ENCODE data around the gene KDM4B.
"Not testable (repeated sequence)": the region's sequence is repeated elsewhere in the genome, so short reads cannot be mapped to it uniquely, and the experiment has no call there.

The KDM4B gene

DNA sequence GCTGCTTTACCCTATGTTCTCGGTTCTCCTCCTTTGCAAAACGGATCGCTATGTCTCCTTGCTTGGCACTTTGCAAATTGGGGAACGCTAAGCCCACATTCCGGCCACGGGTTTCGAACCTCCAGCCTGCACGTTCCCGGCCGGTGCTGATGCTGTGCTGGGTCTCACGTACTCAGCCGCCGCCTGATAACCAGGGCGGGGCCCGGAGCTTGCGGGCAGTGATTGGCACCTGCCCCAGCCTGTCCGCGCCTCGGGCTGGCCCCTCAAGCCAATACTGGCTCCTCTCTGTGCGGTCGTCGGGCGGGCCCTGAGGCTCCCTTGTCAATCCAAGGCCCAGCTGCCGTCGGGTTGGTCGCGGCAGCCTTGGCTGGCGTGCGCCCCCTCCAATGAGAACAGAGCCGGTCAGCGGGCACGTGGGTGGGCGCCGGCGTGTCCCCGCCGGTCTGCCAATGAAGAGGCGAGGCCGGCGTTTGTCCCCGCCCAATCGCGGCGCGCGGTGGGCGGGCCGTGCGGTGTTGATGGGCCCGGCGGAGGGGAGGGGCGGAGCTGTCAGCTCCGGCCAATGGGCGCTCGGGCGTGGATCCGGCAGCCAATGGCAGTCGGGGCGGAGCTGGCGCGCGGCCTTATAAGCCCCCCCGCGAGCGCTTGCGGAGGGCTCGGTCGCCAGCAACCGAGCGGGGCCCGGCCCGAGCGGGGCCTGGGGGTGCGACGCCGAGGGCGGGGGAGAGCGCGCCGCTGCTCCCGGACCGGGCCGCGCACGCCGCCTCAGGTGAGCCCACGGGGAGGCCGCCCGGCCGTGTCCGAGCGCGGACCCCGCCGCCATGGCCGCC lies at the start of gene KDM4B:
TSS of gene KDM4B (plus strand) at position 652 of the 830 bp plus-strand sequence. CDS start 63,778 bp downstream, outside the sequence.
- DNase-seq (ENCODE audit: low read depth), result peak; percentile 98

DNA sequence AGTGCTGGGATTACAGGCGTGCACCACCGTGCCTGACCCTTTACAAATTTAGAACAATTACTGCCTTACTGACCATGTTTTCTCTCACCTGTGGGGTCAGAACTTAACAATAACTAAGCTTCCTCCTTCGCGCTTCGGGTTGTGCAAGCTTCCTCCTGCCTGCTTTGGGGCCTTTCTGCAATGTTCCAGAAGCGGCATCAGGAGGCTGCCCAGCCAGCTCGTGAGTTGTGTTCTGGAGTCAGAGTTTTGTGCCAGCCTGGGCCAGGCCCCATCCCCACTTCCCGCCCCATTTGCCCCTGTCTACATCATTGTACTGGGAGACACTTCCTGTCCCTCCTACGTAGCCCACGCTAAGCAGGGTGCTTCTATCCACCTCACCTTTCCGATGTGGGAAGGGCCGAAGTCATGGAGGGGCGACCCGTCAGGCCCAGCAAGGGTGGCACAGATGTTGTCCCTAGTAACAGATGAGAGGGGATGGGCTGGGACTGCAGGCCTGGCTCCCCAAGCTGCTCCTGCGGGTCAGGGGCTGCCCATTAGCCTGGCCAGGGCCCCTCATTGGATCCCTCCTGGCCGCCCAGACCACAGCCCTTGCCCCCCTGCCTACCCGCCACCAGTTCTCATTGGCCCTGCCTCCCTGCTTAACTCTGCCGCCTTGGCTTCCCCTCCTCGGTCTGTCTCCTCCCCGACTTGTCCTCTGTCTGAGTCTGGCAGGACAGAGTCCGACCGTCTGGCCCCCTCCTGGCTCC lies 46.2 kb upstream of the KDM4B start:
- DNase-seq (ENCODE audit: low read depth), result no peak

DNA sequence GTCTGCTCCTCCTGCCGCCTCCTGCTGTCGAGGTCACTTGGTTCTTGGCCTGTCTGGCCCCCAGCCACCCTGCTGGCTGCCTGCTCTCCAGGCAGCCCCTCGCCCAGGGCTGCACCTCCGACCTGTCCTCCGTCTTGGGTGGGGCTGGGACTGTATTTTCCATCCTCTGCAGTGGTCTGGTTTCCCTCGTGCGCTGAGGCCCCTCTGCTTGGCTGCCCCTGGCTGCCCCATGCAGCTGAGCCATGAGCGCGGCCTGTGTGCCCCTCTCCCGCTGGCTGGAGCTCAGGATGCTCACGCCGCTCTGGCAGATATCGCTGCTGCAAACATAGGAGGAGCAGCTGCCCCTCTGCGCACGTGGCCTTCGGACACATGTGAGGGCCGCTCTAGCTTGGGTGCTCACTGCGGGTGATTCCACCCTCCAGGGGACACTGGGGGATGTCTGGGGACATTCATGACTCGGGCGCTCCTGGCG lies 45.6 kb upstream of the KDM4B start:
- DNase-seq (ENCODE audit: low read depth), result no peak

DNA sequence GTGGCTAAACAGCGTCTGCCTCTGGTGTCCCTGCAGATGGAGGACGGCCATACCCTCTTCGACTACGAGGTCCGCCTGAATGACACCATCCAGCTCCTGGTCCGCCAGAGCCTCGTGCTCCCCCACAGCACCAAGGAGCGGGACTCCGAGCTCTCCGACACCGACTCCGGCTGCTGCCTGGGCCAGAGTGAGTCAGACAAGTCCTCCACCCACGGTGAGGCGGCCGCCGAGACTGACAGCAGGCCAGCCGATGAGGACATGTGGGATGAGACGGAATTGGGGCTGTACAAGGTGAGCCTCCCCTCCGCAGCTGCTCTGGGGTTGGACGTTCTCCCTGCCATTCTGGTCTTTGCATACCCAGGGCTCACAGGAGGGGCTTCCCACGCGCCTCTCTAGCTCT lies 39.7 kb upstream of the KDM4B start:
- no peak for DNase-seq (ENCODE audit: low read depth)

DNA sequence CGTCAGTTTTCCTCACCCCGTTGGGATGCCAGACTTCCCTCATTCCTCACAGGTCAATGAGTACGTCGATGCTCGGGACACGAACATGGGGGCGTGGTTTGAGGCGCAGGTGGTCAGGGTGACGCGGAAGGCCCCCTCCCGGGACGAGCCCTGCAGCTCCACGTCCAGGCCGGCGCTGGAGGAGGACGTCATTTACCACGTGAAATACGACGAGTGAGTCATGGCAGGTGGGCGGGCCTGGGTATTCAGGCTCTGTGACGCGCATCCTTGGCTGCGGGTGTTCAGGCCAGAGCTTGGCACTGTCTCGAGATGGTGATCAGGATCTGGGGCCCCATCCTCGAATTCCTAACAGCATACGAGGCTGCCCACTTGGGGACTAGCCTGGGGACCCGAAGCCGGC lies 38.2 kb upstream of the KDM4B start:
- no peak for DNase-seq (ENCODE audit: low read depth)

DNA sequence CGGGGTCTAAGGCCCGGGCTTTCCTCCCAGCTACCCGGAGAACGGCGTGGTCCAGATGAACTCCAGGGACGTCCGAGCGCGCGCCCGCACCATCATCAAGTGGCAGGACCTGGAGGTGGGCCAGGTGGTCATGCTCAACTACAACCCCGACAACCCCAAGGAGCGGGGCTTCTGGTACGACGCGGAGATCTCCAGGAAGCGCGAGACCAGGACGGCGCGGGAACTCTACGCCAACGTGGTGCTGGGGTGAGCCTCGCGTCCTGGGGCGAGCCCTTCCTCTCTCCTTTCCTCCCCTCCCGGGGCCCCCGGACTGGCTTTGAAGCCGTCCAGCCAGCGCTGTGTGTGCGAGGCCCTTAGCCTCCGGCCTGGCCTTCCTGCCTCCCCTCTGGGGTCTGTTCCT lies 36.2 kb upstream of the KDM4B start:
- no peak for DNase-seq (ENCODE audit: low read depth)

DNA sequence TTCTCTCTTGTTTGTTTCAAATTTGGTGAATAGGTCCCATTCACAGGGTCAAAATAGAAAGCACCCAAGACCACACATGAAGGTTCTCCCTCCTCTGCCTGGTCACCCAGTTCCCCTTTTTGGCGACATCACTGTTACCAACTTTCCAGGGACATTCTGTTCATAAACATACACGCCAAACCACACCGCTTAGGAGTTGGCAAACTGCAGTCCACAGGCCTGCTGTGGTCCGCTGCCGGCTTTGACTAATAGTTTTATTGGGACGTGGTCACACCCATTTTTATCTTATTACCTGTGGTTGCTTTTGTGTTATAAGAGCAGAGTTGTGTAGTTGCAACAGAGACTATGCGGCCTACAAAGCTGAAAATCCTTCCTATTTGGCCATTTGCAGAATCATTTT lies 35.4 kb upstream of the KDM4B start:
- no peak for DNase-seq (ENCODE audit: low read depth)

DNA sequence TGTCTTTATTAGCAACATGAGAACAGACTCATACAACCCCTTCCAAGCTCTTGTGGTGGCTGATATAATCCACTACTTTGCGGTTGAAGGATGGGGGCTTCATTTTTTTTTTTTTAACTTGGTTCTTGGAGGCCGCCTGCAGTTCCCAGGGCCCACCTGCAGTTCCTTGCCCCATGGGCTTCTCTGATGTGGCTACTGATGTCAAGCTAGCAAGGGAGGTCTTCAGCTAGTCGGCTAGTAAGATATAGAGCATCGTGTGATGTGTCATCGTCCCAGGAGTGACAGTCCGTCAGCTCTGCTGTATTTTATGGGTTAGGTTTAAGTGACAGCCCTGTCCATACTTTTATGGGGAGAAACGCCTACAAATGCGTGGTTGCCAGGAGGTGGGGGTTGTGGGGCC lies 33.5 kb upstream of the KDM4B start:
- DNase-seq (ENCODE audit: low read depth), result no peak

DNA sequence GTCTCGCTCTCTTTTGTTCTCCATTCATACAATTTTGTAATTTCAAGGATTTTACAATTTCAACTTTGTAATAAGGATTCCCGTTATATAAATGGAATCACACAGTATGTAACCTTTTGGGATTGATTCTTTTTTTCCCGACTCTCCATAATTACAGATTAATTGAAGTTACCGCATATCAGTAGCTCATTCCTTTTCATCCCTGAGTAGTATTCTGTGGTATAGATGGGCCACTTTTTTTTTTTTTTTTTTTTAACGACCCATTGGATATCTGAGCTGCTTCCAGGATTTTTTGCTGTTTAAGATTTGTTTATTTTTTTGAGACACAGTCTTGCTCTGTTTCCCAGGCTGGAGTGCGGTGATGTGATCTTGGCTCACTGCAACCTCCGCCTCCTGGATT lies 31.9 kb upstream of the KDM4B start:
- DNase-seq (ENCODE audit: low read depth), result no peak

DNA sequence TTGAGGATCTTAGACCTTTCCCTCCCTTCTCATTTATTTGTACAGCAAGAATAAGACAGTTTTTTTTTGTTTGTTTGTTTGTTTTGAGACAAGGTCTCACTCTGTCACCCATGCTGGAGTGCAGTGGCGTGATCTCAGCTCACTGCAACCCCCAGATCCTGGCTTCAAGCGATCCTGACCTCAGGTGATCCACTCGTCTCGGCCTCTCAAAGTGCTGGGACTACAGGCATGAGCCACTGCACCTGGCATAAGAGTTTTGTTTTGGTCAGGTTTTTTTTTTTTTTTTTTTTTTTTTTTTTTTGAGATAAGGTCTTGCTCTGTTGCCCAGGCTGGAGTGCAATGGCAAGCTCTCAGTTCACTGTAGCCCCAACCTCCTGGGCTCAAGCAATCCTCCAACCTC lies 30.5 kb upstream of the KDM4B start:
- not testable (repeated sequence) for DNase-seq (ENCODE audit: low read depth)

DNA sequence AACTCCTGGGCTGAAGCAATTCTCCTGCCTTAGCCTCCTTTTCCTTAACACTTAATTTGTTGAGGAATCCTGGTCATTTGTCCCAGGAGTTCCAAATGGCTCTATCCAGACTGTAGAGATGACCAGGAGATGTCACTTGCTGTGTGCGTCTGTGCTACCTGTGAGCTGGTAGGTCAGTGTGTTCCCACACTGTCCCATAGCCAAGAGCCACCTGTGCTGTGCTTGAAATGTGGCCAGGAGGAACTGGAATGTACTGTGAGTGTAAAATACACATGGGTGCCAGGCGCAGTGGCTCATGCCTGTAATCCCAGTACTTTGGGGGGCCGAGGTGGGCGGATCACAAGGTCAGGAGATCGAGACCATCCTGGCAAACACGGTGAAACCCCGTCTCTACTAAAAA lies 29.4 kb upstream of the KDM4B start:
- DNase-seq (ENCODE audit: low read depth), result no peak

DNA sequence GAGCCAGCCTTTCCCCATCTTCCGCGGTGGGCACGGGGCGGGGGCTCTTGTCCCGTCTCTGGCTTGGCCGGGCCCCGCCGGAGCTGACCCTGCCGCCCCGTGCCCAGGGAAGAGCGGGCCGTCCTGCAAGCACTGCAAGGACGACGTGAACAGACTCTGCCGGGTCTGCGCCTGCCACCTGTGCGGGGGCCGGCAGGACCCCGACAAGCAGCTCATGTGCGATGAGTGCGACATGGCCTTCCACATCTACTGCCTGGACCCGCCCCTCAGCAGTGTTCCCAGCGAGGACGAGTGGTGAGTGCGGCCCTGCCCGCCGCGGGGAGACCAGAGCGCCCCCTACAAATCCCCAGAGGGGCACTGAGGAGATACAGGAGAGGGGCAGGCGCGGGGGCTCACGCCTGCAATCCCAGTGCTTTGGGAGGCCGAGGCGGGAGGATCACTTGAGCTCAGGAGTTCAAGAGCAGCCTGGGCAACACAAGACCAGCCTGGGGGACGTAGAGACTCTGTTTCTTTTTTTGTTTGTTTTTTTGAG lies 27.2 kb upstream of the KDM4B start:
- not testable (repeated sequence) for DNase-seq (ENCODE audit: low read depth)

DNA sequence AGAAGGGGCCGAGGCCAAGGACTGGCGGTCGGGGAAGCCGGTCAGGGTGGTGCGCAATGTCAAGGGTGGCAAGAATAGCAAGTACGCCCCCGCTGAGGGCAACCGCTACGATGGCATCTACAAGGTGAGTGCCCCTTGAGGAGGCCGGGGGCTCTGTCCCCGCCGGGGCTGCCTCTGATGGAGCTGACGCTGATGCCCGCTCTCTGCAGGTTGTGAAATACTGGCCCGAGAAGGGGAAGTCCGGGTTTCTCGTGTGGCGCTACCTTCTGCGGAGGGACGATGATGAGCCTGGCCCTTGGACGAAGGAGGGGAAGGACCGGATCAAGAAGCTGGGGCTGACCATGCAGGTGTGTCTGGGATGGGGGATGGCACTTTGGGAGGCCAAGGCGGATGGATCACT lies 18.3 kb upstream of the KDM4B start:
- not testable (repeated sequence) for DNase-seq (ENCODE audit: low read depth)

DNA sequence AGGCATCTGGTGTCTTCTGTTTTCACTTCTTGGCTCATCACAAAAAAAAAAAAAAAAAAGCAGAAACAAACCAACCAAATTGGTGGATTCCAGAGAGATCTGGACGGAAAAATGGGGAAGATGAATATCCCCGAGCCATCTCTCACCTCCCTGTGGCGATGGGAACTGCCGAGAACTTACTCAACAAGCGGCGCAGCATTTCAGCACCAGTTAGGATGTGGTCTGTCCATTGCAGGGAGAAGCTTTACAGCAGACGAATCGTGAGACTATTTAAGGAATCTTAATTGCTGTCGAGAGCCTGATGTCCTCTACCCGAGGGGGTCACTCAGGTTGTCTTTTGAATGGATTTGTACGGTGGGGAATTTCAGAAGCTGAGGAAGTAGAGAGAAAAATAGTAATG lies 17.3 kb upstream of the KDM4B start:
- no peak for DNase-seq (ENCODE audit: low read depth)

DNA sequence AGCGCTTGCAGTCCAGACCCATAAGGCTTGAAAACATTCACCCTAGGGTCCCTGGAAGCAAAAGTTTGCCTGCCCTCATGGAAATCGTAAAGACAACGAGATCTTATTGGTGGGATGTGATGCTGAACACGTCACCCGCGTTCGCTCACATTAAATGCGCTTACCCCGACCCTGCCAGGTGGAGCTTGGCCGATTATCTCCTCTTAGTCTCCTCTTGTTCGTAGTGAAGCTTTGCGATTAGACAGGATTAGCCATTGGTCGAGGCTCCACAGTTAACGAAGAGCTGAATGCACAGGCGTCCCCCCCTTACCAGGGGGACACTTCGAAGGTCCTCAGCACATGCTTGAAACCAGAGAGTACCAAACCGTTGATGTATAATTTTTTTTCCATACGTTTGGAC lies 16.0 kb upstream of the KDM4B start:
- DNase-seq (ENCODE audit: low read depth), result no peak

DNA sequence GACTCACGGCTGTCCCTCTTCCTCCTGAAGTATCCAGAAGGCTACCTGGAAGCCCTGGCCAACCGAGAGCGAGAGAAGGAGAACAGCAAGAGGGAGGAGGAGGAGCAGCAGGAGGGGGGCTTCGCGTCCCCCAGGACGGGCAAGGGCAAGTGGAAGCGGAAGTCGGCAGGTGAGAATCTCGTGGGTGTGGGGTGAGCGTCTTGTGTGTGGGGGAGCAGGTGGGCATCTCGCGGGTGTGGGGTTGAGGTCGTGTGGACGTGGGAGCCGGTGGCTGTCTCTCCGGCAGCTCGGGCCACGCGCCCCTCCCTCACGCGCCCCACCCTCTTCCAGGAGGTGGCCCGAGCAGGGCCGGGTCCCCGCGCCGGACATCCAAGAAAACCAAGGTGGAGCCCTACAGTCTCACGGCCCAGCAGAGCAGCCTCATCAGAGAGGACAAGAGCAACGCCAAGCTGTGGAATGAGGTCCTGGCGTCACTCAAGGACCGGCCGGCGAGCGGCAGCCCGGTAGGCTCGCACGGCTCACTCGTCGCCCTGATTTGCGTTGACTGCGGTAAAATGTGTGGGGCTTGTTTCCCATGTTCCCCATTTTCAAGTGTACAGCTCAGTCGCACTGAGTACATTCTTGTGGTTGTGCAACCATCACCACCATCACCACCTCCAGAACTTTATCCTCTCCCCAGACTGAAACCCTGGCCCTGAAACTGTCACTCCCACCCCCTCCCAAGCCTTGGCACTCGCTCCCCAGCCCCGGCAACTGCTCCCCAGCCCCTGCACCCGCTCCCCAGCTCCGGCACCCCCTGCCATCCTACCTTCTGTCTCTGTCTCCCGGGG lies 14.4 kb upstream of the KDM4B start:
- not testable (repeated sequence) for DNase-seq (ENCODE audit: low read depth)

DNA sequence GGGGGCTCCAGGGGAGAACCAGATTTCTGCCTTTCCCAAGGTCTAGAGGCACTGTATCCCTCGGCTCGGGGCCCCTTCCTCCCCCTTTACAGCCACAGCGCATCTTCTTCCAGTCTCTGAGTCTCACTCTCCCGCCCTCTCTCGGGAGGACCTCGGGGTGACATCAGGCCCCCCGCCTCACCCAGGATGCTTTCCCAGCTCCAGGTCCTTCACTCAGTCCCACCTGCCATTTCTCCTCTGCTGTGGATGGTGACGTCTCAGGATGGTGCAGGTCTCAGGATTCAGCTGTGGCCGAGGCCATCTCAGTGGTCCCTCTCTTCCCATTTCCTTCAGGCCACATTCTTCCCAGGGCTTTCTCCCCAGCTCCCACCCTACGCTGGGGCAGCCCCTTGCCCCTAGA lies 13.6 kb upstream of the KDM4B start:
- DNase-seq (ENCODE audit: low read depth), result no peak

DNA sequence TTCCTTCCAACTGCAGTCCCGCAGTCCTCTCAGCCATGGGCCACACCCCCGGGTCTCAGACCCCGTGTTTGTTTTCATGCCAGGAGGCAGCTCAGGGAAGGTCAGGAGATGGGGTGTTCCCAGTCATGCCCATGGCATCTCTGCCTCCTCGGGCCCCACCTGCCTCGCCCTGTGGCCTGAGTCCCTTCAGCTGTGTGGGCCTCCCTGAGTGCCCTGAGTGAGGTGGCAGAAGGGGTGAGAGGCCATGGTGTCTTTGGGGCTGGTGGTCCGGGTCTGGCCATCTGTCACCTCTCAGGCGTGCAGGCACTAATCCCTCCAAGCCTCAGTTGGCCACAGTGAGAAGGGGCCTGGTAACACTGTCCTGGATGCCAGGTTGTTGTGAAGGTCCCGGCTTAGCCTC lies 10.9 kb upstream of the KDM4B start:
- no peak for DNase-seq (ENCODE audit: low read depth)

DNA sequence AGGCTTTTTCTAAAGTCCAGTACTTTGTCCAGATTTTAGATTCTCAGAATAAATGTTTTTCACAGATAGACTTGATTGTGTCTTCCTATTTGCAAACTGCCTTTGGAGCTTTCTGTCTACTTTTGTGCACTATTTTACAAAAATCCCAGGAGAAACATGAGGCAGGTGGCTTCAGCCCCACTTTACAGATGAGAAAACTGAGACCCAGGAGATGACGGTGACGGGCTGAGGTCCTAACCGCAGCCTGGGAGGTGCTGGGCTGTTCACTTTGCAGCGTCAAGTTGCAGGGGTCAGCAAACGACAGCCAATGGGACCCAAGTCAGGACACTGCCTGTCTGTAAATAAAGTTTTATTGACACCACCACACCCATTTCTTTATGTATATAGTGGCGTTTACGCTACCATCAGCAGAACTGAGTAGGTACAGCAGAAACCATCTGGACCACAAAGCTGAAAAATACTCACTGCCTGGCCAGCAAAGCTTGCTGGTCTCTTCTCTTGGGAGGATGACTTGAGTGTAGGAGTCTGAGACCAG lies 6.8 kb upstream of the KDM4B start:
- no peak for DNase-seq (ENCODE audit: low read depth)

DNA sequence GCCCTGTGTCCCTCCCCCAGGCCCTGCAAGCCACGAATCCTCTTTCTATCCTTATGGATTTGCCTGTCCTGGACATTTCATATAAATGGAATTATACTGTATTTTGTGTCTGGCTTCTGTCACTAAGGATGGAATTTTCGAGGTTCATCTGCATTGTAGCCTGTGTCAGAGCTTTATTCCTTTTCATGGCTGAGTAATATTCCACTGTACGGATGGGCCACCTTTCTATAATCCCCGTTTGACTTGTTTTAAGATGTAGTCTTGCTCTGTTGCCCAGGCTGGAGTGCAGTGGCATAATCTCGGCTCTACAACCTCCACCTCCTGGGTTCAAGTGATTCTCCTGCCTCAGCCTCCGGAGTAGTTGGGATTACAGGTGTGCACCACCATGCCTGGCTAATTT lies 3.9 kb upstream of the KDM4B start:
- no peak for DNase-seq (ENCODE audit: low read depth)

DNA sequence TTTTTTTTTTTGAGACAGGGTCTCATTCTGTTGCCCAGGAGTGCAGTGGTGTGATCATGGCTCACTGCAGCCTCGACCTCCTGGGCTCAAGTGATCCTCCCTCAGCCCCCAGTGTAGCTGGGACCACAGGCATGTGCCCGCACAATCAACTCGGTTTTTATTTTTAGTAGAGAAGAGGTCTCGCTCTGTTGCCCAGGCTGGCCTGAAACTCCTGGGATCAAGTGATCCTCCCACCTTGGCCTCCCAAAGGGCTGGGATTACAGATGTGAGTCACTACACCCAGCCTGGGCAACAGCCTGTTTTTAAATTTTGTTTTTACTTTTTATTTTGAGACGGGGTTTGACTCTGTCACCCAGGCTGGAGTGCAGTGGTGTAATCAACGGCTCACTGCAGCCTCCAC lies 2.3 kb upstream of the KDM4B start:
- DNase-seq (ENCODE audit: low read depth), result no peak

All from GM04504 (cell line).